Measurements from ENCODE around the gene TPM1. TPM values are rescaled to one million over a fixed set of nuclear protein-coding genes. Genes with fewer than 3 reads are reported as not detected.

The TPM1 gene
- total and polyA plus RNA-seq, 8 donors, result 230 to 2,605 (median 783) TPM

- H3K36me3 ChIP-seq, result no peaks in the 10 kb centered on the region
- no peak overlapping the region for H3K27ac ChIP-seq
- H3K27me3 ChIP-seq, result no peaks in the 10 kb centered on the region
- 67 to 79% (median 72%) methylated on average over 6 of the region's 6 CpGs for WGBS, 5 donors
- H3K9me3 ChIP-seq, result no peaks in the 10 kb centered on the region
- H3K4me3 ChIP-seq, result no peak overlapping the region
- peaks cover 0 to 4% (median 2%) of the 10 kb centered on the region in 4 donors for H3K4me1 ChIP-seq
- TF ChIP-seq POLR2AphosphoS5 (IDR thresholded peaks at IDR 0.05), result no peak
- no peak for TF ChIP-seq CTCF (IDR thresholded peaks at IDR 0.05)
- no peak for TF ChIP-seq POLR2A (IDR thresholded peaks at IDR 0.05)
- TF ChIP-seq EP300 (IDR thresholded peaks at IDR 0.05), result no peak
- no peak for DNase-seq
- intact Hi-C loops (cut with DNase I; ENCODE audit: low total_unique reads), result no loop called here
Observed at GRCh38 chr15:63008333-63009049, 34.1 kb upstream of the TPM1 start.

- no peak overlapping the region for H3K27ac ChIP-seq
- intact Hi-C loops (cut with DNase I; ENCODE audit: low total_unique reads), result no loop called here
- TF ChIP-seq POLR2AphosphoS5 (IDR thresholded peaks at IDR 0.05) (no peak), POLR2A (IDR thresholded peaks at IDR 0.05) (no peak), CTCF (IDR thresholded peaks at IDR 0.05) (no peak), EP300 (IDR thresholded peaks at IDR 0.05) (no peak)
- no peaks in the 10 kb centered on the region for H3K36me3 ChIP-seq
- 57 to 69% (median 60%) methylated on average over 3 of the region's 3 CpGs for WGBS, 5 donors
- no peak for DNase-seq
- H3K9me3 ChIP-seq, result no peaks in the 10 kb centered on the region
- H3K4me1 ChIP-seq, result peaks cover 0 to 8% (median 7%) of the 10 kb centered on the region in 4 donors
- H3K27me3 ChIP-seq, result no peaks in the 10 kb centered on the region
- no peak overlapping the region for H3K4me3 ChIP-seq
Observed at GRCh38 chr15:63010386-63010785, 32.2 kb upstream of the TPM1 start.

GRCh38 chr15:63010920-63011693 is 31.4 kb upstream of the TPM1 start:
- H3K9me3 ChIP-seq, result no peaks in the 10 kb centered on the region
- no peaks in the 10 kb centered on the region for H3K27me3 ChIP-seq
- TF ChIP-seq POLR2A (IDR thresholded peaks at IDR 0.05) (no peak), CTCF (IDR thresholded peaks at IDR 0.05) (no peak), EP300 (IDR thresholded peaks at IDR 0.05) (no peak), POLR2AphosphoS5 (IDR thresholded peaks at IDR 0.05) (no peak)
- WGBS, 5 donors, result 85 to 95% (median 90%) methylated on average over 7 of the region's 7 CpGs
- no peaks in the 10 kb centered on the region for H3K36me3 ChIP-seq
- H3K4me3 ChIP-seq, result no peak overlapping the region
- intact Hi-C loops (cut with DNase I; ENCODE audit: low total_unique reads), result no loop called here
- peaks cover 0 to 16% (median 7%) of the 10 kb centered on the region in 4 donors for H3K4me1 ChIP-seq
- H3K27ac ChIP-seq, result no peak overlapping the region
- no peak for DNase-seq

- Histone ChIP-seq H3K4me1 (peaks cover 0 to 17% (median 6%) of the 10 kb centered on the region in 4 donors), H3K4me3 (no peak overlapping the region), H3K36me3 (no peaks in the 10 kb centered on the region), H3K27ac (no peak overlapping the region), H3K9me3 (no peaks in the 10 kb centered on the region), H3K27me3 (no peaks in the 10 kb centered on the region)
- DNase-seq, result no peak
- intact Hi-C loops (cut with DNase I; ENCODE audit: low total_unique reads), result no loop called here
- TF ChIP-seq CTCF (IDR thresholded peaks at IDR 0.05), result no peak
- no peak for TF ChIP-seq POLR2A (IDR thresholded peaks at IDR 0.05)
- no peak for TF ChIP-seq POLR2AphosphoS5 (IDR thresholded peaks at IDR 0.05)
- no peak for TF ChIP-seq EP300 (IDR thresholded peaks at IDR 0.05)
- 86 to 100% (median 98%) methylated on average over 6 of the region's 6 CpGs for WGBS, 5 donors
Observed at GRCh38 chr15:63012444-63012843, 30.1 kb upstream of the TPM1 start.
